Measurements from ENCODE around the gene PANK2.
"Not testable (repeated sequence)": the region's sequence is repeated elsewhere in the genome, so short reads cannot be mapped to it uniquely, and the experiment has no call there.

GRCh38 chr20:3840201-3840600, 49.0 kb upstream of the PANK2 start:
- TF ChIP-seq, protein P1, sequence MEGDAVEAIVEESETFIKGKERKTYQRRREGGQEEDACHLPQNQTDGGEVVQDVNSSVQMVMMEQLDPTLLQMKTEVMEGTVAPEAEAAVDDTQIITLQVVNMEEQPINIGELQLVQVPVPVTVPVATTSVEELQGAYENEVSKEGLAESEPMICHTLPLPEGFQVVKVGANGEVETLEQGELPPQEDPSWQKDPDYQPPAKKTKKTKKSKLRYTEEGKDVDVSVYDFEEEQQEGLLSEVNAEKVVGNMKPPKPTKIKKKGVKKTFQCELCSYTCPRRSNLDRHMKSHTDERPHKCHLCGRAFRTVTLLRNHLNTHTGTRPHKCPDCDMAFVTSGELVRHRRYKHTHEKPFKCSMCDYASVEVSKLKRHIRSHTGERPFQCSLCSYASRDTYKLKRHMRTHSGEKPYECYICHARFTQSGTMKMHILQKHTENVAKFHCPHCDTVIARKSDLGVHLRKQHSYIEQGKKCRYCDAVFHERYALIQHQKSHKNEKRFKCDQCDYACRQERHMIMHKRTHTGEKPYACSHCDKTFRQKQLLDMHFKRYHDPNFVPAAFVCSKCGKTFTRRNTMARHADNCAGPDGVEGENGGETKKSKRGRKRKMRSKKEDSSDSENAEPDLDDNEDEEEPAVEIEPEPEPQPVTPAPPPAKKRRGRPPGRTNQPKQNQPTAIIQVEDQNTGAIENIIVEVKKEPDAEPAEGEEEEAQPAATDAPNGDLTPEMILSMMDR (conservative IDR thresholded peaks at IDR 0.05 in 1 of 2, IDR thresholded peaks at IDR 0.05 in 1 of 2; ENCODE audit: low read depth in 1 of 2, low read length in 2 of 2), result not testable (repeated sequence)
- TF ChIP-seq EZH2 (IDR thresholded peaks at IDR 0.05; ENCODE audit: low read length, missing control alignments), result not testable (repeated sequence)
